HG03039 (cell line): Measurements from ENCODE around the gene RIPOR3.
"Not testable (repeated sequence)": the region's sequence is repeated elsewhere in the genome, so short reads cannot be mapped to it uniquely, and the experiment has no call there.

Experiments
- ATAC-seq: cut with Tn5 transposase; IDR thresholded peaks from one replicate; pipeline ENCODE4 v1.9.1; 2021; ENCODE audit warnings: mild to moderate bottlenecking, moderate library complexity; ENCODE audit not compliant: unreplicated experiment

Gene RIPOR3

DNA sequence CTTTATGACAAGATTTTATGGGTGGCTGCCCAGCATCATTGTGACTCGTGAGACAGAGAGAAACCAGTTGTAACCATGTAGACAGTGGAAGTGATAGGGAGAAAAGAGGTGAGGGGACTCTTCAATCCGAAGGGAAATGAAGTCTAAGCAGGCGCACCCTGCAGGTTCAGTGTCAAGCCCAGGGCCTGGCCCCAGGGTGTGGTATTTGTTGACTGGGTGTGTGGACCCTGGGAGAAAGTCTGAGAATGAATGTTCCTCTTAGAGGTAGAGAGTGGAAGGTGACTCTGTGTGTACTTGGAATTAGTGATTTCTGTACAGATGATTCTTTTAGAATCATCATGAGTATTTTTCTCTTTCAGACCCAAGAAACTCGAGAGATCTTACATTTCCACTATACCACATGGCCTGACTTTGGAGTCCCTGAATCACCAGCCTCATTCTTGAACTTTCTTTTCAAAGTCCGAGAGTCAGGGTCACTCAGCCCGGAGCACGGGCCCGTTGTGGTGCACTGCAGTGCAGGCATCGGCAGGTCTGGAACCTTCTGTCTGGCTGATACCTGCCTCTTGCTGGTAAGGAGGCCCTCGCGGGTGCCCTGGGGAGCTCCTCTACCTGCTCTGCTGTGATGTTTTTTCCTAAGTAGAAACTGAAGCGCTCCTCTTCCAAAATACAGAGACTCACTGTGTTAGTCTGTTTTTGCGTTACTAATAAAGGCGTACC lies 113.1 kb downstream of the RIPOR3 start:
- ATAC-seq, result no peak

DNA sequence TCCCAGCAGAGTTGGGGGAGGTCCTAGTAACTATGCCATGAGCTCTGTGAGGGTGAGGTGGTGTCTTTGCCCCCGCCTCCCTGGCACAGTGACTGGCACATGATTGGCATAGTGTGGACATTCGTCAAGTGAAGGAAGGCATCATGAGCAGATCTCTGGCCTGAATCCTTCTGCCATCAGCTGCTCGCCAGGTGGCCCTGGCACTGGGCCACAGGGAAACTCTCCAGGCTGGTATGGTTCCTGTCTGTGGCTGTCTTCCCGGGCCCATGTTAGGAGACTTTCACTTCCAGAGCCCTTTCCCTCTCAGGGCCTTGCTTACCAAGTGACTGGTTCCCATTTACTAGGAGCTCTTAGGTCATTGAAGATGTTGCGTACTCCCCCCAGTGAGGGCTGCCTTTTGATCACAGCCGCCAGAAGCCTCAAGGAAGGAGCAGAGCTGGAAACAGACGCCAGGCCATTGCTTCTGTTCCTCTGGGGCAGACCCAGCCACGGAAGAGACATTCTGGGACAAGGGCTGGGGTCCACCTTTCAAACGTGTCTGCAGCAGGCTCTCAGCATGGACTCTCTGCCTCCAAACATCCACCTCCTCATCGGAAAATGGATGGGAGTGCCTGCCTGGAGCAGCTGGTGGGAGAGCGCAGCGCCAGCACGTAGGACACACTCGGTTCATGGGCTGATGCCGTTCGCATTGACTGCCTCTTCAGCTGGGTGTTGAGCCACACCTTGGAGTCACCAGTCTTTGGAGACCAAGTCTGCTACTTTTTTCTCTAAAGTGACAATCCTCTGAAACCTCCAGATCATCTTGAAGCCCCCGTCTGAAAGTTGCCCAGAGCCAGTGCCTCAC lies 113.9 kb downstream of the RIPOR3 start:
- no peak for ATAC-seq

DNA sequence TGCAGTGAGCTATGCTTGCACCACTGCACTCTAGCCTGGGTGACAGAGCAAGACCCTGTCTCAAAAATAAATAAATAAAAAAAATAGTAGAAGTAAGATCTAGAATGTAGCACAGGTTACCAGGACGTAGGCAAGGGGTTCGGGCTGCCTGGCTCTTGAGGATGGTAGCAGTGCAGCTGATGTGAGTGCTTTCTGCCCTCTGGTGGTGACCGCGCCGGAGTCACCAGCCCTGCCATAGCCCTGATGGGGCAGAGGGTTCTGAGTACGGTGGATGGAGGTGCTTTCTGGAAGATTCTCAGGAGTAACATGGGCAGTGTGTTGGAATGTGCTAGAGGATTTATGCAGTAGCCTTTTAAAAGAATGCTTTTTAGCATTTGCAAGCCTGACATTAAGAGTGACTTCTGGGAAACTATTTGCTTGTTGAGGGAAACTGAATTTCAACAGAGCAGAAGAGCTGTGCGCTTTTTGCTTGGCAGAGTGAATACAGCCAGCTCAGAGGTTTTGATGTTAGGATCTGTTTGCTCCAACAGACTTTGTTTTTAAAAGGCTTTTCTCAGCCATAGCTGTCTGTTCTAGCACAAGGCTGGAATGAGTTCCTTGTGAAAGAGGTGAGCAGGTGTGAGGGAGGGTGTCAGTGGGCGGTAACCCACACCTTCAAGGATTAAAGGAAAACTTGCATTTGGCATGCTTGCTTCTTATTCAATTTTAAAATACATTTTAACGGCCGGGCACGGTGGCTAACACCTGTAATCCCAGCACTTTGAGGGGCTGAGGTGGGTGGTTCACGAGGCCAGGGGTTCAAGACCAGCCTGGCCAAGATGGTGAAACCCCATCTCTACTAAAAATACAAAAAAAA lies 115.2 kb downstream of the RIPOR3 start:
- no peak for ATAC-seq

DNA sequence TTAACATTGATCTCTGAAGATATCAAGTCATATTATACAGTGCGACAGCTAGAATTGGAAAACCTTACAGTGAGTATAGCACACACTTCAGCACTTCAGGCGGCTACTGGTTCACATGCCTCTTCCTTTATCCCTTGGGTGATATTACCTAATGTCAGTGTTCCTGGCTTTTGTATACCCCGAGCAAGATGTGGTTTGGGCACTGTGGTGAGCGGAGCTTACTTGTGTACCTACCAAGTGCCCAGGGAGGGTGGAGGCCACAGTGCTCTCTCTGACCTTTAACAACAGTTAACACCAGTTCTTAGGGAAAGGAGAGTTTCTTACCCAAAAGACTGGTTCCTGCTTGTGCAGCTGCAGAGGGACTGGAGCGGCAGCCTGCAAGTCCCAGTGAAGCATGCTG lies 116.8 kb downstream of the RIPOR3 start:
- ATAC-seq, result no peak

DNA sequence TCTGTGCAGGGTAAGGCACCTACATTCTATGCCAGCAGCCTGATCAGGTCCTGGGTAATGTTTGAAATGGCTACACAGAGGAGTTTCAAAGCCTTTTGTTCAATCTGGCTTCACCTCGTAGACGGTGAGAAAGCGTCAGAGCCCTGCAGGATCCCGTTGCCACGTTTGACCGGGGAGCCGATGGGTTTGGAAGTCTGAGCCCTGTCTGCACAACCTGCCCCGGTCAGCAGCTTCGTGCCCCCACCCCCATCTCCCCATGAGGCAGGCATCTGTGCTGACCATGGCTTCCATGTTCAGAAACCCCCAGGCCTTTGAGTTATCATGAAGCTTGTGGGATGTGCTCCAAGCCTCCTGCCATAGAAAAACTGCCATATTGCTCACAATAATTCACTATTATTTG lies 117.2 kb downstream of the RIPOR3 start:
- no peak for ATAC-seq

DNA sequence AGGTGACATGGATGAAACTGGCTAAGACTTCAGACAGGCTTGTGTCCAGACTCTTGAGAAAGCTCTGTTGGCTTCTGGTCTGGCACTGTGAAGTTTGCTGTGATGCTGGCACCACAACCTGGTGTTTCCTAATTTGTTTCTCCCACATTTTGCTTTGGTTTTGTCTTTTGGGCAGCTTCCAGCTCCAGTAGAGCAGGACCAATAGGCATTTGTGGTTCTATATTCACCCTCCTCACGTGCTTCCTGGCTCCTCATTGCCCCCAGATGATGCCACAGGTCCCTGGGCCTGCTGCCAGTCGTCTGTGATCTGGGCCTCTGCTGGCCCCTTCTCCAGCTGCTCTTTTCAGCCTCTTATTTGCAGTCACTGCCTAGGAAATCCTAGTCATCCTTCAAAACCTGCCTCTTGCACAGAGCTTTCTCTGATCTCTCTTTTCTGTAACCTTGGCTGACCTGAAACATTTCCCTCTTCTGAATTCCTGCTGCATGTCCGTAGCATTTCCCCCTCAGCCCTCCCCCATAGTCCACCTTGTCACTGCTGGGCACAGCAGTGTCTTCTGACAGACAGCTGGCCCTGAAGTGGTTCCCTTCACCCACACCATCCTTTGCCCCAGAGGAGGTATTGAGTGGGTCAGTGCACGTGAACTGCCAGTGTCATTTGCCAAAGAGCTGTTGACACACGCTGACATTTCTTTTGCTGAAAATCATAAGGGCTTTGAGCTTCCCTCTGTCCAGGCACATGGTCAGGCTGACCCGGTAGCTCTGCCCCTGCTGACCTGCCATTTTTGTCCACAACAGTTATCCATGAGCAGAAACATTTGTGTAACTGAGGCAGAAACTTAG lies 118.2 kb downstream of the RIPOR3 start:
- ATAC-seq, result no peak

DNA sequence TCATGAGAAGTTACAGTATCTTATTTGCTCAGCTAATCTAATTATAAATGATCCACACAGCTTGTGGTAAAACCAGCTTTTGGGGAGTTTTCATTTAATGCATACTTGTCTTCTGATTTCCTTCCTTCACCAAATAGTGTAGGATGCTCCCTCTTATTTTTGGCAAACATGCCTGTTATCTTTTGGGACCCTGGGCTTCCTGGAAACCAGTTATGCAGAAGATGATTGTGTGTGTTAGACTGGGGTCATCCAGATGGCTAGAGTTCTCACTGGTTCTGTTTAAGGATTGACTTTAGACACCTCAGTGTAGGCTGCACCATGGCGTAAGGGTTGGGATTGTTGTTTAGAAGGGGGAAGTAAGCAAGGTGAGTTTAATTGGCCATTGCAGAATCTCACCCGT lies 119.9 kb downstream of the RIPOR3 start:
- no peak for ATAC-seq

DNA sequence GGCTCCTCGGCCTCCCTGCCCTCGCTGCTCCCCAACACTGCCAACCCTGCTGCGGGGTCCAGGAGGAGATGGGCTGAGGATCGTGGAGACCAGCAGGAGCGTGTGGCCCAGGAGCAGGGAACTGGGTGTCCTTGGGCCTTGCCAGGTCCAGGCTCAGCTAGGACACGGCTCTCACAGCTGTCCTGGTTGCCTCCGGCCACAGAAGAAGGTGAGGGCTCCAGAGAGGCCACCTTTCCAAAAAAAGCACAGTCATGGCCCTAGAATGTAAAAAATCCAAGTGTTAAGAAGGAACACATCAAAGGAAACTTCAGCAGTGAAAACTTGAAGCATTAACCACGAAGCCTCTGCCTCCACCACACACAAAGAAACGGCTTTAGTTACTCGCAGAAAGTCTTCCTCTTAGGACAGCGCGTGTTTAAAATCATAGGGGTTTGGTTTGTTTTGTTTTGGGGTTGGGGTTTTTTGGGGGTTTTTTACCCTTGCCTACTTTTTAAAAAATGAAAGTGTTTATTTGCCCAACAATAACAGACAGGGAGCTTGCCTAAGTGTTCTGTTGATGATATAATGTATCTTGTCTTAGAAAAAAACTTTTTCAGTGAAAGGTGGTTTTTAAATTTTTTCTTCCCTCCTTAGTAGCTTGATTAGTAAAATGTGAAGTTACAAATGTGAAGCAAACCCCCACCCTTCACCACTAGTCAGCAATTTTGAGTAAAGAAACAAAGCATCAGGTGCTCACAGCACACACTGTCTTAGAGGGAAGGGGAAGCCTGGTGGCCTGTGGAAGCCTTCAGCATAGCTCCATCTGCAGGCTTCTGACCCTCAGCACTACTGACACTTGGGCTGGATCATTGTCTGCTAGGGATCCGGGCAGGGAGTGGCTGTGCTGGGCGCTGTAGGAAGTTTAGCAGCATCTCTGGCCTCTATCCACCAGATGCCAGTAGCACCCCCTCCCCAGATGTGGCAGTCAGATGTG lies 121.2 kb downstream of the RIPOR3 start:
- peak; percentile 53 for ATAC-seq

DNA sequence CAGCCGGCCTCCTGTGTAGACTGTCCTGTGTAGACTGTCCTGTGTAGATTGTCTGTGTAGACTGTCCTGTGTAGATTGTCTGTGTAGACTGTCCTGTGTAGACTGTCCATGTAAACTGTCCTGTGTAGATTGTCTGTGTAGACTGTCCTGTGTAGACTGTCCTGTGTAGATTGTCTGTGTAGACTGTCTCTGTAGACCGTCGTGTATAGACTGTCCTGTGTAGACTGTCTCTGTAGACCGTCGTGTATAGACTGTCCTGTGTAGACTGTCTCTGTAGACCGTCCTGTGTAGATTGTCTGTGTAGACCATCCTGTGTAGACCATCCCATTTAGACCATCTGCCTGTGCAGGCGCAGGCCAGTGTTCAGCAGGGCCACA lies 121.9 kb downstream of the RIPOR3 start:
- ATAC-seq, result not testable (repeated sequence)

DNA sequence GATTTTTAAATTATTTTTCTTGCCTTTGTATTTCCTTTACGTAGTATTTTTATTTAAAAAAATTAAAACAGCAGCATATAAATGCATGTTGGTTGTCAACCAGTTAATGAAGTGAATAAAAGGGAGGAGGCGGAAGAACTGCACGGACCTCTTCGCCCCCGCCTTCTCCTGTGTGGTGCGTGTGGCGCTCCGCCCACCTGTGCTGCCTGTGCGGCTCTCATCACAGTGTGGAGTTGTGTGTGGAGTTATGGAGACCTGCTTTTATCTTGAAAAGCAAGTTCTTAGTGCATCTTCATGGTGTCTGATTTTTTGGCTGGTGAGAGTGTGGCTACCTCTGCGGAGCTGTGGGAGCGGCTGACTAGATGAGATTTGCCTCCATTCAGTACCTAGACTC lies 122.8 kb downstream of the RIPOR3 start:
- ATAC-seq, result no peak

DNA sequence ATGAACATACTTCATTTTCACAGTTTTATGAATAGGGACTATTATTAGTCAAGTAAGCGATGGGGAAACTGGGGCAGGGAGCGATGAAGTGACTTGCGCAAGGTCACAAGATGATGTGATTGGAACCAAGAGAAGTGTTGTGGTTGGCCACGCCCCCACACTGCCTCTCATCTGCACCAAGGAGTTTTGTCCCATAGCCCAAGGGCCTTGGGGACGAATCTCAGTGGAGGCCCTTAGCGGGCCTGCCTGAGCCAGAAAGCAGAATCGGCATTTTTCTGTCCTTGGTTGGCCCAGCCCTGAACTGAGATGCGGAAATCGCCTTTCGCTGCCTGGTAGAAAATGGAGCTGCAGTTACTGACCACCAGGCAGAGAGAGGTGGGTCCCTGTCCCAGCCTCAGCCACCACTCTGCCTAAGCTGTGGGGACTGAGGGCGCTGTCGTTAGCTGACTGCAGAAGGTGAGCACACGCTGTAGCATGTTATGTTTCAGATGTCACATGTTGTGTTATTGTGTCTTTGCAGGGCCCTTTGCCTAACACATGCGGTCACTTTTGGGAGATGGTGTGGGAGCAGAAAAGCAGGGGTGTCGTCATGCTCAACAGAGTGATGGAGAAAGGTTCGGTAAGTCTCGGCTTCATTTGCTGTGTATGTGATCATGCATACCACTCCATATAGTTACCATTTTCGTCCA lies 123.3 kb downstream of the RIPOR3 start:
- no peak for ATAC-seq

DNA sequence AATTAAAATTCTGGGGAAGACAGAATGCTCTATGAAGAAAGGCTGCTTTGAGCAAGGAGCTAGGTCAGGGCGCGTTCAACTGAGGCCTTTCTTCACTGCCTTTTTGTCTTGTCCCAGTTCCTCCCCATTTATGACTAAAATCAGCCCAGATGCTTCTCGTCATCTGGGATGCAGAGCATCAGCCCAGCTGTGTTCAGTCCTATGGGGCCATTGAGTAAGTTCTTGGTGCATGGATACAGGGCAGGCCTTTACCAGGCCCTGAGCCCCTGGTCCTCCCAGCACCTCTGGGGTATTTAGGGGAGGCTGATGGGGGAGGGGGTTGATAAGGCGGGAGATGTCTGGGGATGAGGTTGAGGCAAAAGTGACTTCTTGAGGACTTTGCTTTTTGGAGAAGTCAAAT lies 125.5 kb downstream of the RIPOR3 start:
- no peak for ATAC-seq

DNA sequence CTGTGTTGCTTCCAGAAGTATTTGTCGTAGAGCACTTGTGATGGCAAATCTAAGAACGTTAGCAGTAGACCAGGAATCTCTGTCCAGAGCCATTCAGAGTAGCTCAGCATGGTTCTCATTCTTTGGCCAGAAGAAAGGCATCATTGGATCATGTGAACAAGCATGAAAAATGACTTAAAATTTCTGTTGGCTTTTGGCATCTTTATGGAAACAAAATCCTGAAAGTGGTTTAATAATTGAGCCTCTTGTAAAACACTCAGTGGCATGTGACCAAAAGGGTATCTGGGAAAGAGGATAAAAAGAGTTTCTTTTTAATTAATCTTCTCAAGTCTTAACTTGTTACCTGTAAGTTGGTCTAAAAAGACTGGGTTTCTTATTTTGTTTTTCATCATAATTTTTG lies 126.0 kb downstream of the RIPOR3 start:
- no peak for ATAC-seq

DNA sequence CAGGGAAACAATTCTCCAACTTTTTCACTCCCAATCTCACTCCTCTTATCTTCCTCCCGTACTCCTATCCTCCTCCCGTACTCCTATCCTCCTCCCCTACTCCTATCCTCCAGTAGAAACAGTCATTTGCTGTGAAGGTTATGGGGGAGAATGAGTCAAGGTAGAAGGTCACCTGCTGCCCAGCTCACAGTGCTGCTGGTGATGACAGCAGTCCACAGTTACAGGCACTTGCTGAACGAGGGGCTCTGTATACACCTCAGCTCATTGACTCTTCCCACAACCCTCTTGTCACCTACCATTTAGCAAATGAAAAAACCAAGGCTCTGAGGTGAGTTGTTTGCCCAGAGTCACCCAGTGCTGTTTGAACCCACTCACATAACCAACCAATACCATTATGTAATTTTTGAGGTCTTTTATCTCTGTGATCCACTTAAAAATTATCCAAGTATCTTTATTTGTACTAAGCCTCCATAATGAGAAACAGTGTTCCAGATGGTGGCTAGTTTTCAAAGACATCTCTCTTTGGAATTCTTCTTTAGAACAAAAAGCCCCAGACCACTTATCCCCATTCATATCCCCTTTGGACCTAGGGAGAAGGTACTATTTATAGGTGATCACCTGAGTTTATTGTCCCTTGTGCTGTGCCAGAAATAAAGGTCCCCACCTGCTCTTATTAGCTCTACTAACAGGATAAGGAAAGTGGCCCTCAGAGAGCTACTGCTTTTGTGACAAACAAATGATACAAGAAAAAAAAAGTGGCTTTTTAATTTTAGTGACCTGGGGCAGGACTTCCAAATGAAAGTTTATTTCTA lies 128.0 kb downstream of the RIPOR3 start:
- ATAC-seq, result no peak

DNA sequence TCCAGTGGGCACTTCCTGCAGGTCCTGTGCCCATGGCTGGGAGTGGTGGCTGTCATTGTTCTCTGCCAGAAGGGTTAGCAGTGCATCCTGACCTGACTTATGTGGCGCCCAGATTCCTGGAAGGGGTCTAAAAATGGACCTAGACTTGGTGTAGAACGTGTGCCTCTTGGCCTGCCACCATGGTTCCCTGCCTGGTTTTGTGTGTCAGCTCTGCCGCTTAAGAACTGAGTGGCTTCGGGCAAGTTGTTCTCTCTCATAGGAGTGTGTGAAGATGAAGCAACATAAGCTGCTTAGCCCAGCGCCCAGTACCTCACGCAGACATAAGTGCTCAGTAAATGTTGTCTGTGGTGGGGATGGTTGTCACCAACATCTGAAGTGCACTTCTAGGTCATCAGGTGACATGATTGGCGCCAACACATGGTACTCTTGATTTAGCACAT lies 129.1 kb downstream of the RIPOR3 start:
- ATAC-seq, result no peak

DNA sequence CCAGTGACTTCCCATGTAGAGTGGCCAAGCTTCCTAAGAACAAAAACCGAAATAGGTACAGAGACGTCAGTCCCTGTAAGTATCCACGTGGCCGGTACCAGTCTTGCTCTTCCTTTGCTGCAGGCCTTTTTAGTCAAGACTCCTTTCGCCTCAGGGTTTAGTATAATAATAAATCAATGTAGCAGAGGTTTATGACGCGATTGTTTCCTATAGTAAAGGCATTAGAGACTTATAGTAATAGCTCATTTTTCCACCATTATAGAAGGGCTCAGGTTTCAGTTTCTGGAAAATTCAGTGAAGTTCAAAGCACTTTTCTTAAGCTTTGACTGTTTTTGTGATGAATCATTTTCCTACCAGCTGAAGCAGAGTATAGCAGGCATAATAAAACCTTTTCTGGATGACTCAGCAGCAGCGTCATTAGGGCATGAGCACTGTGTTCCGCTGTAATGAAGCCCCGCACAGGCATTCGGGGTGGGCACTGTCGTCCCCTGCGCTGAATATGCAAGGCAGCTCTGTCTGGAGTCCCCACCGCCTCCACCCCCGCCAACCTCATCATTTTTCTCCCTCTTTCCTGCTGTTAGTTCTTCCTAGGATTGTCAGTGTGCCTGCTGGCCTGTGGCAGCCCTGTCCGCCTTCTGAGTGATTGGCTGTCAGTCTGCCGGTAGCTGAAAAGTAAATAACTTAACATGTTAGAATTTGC lies 129.8 kb downstream of the RIPOR3 start:
- no peak for ATAC-seq

DNA sequence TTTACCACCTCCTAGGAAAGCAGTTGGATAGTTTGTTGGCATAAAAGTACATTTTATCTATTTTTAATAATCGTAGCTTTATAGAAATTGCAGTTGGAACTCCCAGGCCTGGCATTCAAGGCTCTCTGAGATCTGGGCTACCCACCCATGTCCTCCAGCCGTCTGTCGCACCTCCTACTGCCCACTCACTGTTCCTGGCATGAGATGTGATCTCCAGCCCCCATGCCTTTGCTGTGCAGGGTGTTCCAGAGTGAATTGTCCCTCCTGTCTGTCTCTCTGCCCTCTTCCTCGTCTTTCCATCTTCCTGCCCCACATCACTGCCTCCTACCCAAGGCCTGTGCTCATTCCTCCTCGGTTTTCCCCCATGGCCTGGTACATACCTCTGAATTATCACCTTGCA lies 130.5 kb downstream of the RIPOR3 start:
- ATAC-seq, result no peak
